ENCODE measurements around the gene NEU1. TPM values are rescaled to one million over a fixed set of nuclear protein-coding genes. Genes with fewer than 3 reads are reported as not detected.
"Not testable (repeated sequence)": the region's sequence is repeated elsewhere in the genome, so short reads cannot be mapped to it uniquely, and the experiment has no call there.

The NEU1 gene
- total RNA-seq, 1 donor from 2014 or later = 31.9 TPM

DNA sequence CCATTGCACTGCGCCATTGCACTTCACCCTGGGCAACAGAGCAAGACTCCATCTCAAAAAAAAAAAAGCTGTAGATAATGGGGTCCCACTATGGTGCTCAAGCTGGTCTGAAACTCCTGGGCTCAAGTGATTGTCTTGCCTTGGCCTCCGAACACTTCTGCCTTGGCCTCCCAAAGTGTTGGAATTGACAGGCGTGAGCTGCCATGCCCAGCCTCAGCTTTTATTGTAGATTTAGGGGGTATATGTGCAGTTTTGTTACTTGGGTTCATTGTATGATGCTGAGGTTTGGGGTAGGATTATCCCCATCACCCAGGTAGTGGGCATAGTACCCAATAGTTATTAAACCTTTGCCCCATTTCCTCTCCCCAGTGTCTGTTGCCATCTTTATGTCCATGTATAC lies 23.7 kb downstream of the NEU1 start:
- no peak for DNase-seq (ENCODE audit: low spot score)
- no peak overlapping the region for H3K27ac Mint-ChIP-seq (ENCODE audit: unreplicated experiment)
- peak overlapping the region; percentile 67 for H3K4me3 Mint-ChIP-seq (ENCODE audit: unreplicated experiment)
- TF ChIP-seq, protein P1, sequence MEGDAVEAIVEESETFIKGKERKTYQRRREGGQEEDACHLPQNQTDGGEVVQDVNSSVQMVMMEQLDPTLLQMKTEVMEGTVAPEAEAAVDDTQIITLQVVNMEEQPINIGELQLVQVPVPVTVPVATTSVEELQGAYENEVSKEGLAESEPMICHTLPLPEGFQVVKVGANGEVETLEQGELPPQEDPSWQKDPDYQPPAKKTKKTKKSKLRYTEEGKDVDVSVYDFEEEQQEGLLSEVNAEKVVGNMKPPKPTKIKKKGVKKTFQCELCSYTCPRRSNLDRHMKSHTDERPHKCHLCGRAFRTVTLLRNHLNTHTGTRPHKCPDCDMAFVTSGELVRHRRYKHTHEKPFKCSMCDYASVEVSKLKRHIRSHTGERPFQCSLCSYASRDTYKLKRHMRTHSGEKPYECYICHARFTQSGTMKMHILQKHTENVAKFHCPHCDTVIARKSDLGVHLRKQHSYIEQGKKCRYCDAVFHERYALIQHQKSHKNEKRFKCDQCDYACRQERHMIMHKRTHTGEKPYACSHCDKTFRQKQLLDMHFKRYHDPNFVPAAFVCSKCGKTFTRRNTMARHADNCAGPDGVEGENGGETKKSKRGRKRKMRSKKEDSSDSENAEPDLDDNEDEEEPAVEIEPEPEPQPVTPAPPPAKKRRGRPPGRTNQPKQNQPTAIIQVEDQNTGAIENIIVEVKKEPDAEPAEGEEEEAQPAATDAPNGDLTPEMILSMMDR (IDR thresholded peaks at IDR 0.05; ENCODE audit: unreplicated experiment) = no peak
- H3K9me3 Mint-ChIP-seq (ENCODE audit: unreplicated experiment) = no peaks in the 10 kb centered on the region
- peaks cover 20% of the 10 kb centered on the region for H3K4me1 Mint-ChIP-seq (ENCODE audit: unreplicated experiment)
- H3K36me3 Mint-ChIP-seq (ENCODE audit: low read depth, unreplicated experiment) = peaks cover 14% of the 10 kb centered on the region
- no peaks in the 10 kb centered on the region for H3K27me3 Mint-ChIP-seq (ENCODE audit: unreplicated experiment)

DNA sequence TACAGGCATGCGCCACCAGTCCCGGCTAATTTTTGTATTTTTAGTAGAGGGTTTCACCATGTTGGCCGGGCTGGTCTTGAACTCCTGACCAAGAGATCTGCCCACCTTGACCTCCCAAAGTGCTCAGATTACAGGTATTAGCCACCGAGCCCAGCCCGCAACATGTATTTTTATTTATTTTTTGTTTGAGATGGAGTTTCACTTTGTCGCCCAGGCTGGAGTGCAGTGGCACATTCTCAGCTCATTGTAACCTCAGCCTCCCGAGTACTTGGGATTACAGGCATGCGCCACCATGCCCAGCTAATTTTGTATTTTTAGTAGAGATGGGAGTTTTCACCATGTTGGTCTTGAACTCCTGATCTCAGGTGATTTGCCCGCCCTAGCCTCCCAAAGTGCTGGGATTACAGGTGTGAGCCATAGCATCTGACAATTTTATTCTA lies 24.5 kb downstream of the NEU1 start:
- DNase-seq (ENCODE audit: low spot score); H3K27ac Mint-ChIP-seq (ENCODE audit: unreplicated experiment); H3K9me3 Mint-ChIP-seq (ENCODE audit: unreplicated experiment); H3K4me3 Mint-ChIP-seq (ENCODE audit: unreplicated experiment); H3K27me3 Mint-ChIP-seq (ENCODE audit: unreplicated experiment): not testable (repeated sequence)
- H3K4me1 Mint-ChIP-seq (ENCODE audit: unreplicated experiment) = peaks cover 20% of the 10 kb centered on the region
- H3K36me3 Mint-ChIP-seq (ENCODE audit: low read depth, unreplicated experiment) = peaks cover 14% of the 10 kb centered on the region

GRCh38 chr6:31837369-31838113 lies 25.1 kb downstream of the NEU1 start:
- Mint-ChIP-seq H3K4me1 (ENCODE audit: unreplicated experiment) (peaks cover 20% of the 10 kb centered on the region), H3K27ac (ENCODE audit: unreplicated experiment) (peak overlapping the region; percentile 74), H3K36me3 (ENCODE audit: low read depth, unreplicated experiment) (peaks cover 14% of the 10 kb centered on the region), H3K4me3 (ENCODE audit: unreplicated experiment) (peak overlapping the region; percentile 86), H3K9me3 (ENCODE audit: unreplicated experiment) (no peaks in the 10 kb centered on the region), H3K27me3 (ENCODE audit: unreplicated experiment) (no peaks in the 10 kb centered on the region)
- DNase-seq (ENCODE audit: low spot score) = no peak
- TF ChIP-seq, protein P1 (IDR thresholded peaks at IDR 0.05; ENCODE audit: unreplicated experiment) = no peak

GRCh38 chr6:31836474-31837368 lies 25.9 kb downstream of the NEU1 start:
- no peak for DNase-seq (ENCODE audit: low spot score)
- Mint-ChIP-seq H3K27me3 (ENCODE audit: unreplicated experiment) (no peaks in the 10 kb centered on the region), H3K4me3 (ENCODE audit: unreplicated experiment) (peak overlapping the region; percentile 92), H3K4me1 (ENCODE audit: unreplicated experiment) (peaks cover 20% of the 10 kb centered on the region), H3K36me3 (ENCODE audit: low read depth, unreplicated experiment) (peaks cover 14% of the 10 kb centered on the region), H3K27ac (ENCODE audit: unreplicated experiment) (peak overlapping the region; percentile 73), H3K9me3 (ENCODE audit: unreplicated experiment) (no peaks in the 10 kb centered on the region)
- TF ChIP-seq, protein P1 (IDR thresholded peaks at IDR 0.05; ENCODE audit: unreplicated experiment) = no peak

DNA sequence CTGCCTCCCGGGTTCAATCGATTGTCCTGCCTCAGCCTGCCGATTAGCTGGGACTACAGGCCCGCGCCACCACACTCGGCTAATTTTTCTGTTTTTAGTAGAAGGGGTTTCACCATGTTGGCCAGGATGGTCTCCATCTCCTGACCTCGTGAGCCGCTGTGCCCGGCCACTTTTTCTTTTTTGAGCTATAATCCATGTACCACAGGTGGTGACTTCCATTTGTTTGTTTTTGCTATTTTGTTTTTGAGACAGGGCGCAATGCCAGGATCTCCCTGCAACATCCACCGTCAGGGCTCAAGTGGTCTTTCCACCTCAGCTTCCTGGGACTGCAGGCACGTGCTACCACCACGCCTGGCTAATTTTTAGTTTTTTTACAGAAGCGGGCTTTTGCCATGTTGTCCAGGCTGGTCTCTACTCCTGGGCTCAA lies 26.6 kb downstream of the NEU1 start:
- H3K36me3 Mint-ChIP-seq (ENCODE audit: low read depth, unreplicated experiment) = peaks cover 14% of the 10 kb centered on the region
- peak overlapping the region; percentile 80 for H3K27ac Mint-ChIP-seq (ENCODE audit: unreplicated experiment)
- H3K4me1 Mint-ChIP-seq (ENCODE audit: unreplicated experiment) = peaks cover 20% of the 10 kb centered on the region

More for the DNA sequence above, 26.6 kb downstream of the NEU1 start:
- no peak for DNase-seq (ENCODE audit: low spot score)
- Mint-ChIP-seq H3K27me3 (ENCODE audit: unreplicated experiment) (no peaks in the 10 kb centered on the region), H3K4me3 (ENCODE audit: unreplicated experiment) (peak overlapping the region; percentile 92), H3K9me3 (ENCODE audit: unreplicated experiment) (no peaks in the 10 kb centered on the region)
- TF ChIP-seq, protein P1 (IDR thresholded peaks at IDR 0.05; ENCODE audit: unreplicated experiment) = no peak

Measured in endothelial cell (in vitro differentiated cells).